KMS-11 (cell line): ENCODE data around the gene RNF166.

Experiments
- H2AFZ ChIP-seq: fragments of 200-600 bp; sonication (generic); 2 replicates; pipeline ENCODE4 v1.6.1; 2016; ENCODE audit warnings: antibody characterized with exemption, mixed run types, low read depth
- H3K27ac ChIP-seq: fragments of 200-600 bp; sonication (generic); 2 replicates; pipeline ENCODE4 v1.6.1; 2016; ENCODE audit warnings: mild to moderate bottlenecking, mixed run types
- H3K27me3 ChIP-seq: fragments of 200-600 bp; sonication (generic); 2 replicates; pipeline ENCODE4 v1.6.1; 2017; ENCODE audit warnings: mild to moderate bottlenecking, low read depth, mixed run types, moderate library complexity; ENCODE audit not compliant: insufficient read depth
- H3K36me3 ChIP-seq: fragments of 200-600 bp; sonication (generic); 2 replicates; pipeline ENCODE4 v1.6.1; 2017; ENCODE audit warnings: mild to moderate bottlenecking, mixed run types; ENCODE audit not compliant: insufficient read depth
- H3K4me1 ChIP-seq: fragments of 200-600 bp; sonication (generic); 2 replicates; pipeline ENCODE4 v1.6.1; 2016; ENCODE audit warnings: mild to moderate bottlenecking, low read depth, mixed run types; ENCODE audit not compliant: poor library complexity, severe bottlenecking
- H3K4me2 ChIP-seq: fragments of 200-600 bp; sonication (generic); 2 replicates; pipeline ENCODE4 v1.7.0; 2016; ENCODE audit warnings: mild to moderate bottlenecking, mixed run types
- H3K4me3 ChIP-seq: fragments of 200-600 bp; sonication (generic); IDR thresholded peaks from 2 replicates; pipeline ENCODE4 v1.6.1; 2017; ENCODE audit warnings: low read depth, low read length, mixed read lengths; ENCODE audit not compliant: insufficient read depth
- H3K79me2 ChIP-seq: fragments of 200-600 bp; sonication (generic); 2 replicates; pipeline ENCODE4 v1.6.1; 2016; ENCODE audit warnings: low read depth, mixed run types; ENCODE audit not compliant: insufficient read depth
- H3K9ac ChIP-seq: fragments of 200-600 bp; sonication (generic); 2 replicates; pipeline ENCODE4 v1.6.1; 2016; ENCODE audit warnings: mild to moderate bottlenecking, mixed run types
- H4K20me1 ChIP-seq: fragments of 200-600 bp; sonication (generic); 2 replicates; pipeline ENCODE4 v1.6.1; 2016; ENCODE audit warnings: mild to moderate bottlenecking, mixed run types; ENCODE audit not compliant: insufficient read depth
- TF ChIP-seq, protein P1 (sequence below): fragments of 200-600 bp; sonication (generic); conservative IDR thresholded peaks from 2 replicates; pipeline ENCODE4 v1.6.1; 2017; ENCODE audit warnings: low read depth, mild to moderate bottlenecking, antibody characterized with exemption, low read length, moderate library complexity, mixed read lengths

Gene RNF166

DNA sequence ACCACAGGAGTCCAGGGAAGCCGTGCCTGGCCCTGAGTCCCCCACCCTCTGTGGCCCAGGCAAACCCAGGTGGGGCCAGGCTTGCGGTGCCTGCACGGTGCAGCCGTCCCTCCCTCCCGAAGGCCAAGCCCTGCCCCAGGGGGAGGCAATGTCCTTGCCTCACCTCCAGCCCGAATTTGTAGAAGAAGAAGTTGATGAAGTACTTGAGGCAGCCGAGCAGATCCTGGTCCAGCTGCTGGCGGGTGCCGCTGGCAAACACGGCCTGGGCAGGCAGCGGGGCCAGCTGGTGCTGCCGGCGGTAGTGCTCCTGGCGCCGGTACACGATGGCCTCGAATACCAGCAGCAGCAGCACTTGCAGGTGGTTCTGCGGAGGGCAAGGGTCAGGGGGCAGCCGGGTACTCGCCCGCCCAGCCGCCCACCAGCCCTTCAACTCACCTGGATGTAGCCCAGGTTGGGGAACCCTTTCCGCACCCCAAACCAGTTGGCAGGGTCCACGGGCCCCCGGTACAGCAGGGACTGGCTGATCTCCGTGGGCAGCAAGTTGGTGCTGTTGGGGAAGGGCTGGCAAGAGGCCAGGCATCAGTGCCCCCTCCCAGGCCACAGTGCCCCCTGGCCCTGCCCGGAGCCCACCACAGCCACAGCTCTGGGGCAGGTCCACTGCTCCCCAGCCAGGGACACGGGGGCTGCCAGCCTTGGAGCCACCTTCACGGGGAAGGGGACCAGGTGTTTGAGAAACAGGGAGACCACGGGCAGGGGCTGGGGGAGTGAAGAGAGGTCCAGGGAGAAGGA is 26.2 kb upstream of the RNF166 start:
- Histone ChIP-seq H3K4me3 (no peak overlapping the region), H3K4me2 (no peak overlapping the region), H3K27ac (no peak overlapping the region), H3K4me1 (no peaks in the 10 kb centered on the region), H3K36me3 (no peaks in the 10 kb centered on the region; the same call in 1 of the 2 replicates), H2AFZ (no peak overlapping the region), H3K27me3 (no peaks in the 10 kb centered on the region), H3K9ac (no peak overlapping the region), H4K20me1 (no peaks in the 10 kb centered on the region), H3K79me2 (0 out of 2 replicates have a peak, but pooled peaks cover 4% of the 10 kb centered on the region)
- TF ChIP-seq, protein P1, sequence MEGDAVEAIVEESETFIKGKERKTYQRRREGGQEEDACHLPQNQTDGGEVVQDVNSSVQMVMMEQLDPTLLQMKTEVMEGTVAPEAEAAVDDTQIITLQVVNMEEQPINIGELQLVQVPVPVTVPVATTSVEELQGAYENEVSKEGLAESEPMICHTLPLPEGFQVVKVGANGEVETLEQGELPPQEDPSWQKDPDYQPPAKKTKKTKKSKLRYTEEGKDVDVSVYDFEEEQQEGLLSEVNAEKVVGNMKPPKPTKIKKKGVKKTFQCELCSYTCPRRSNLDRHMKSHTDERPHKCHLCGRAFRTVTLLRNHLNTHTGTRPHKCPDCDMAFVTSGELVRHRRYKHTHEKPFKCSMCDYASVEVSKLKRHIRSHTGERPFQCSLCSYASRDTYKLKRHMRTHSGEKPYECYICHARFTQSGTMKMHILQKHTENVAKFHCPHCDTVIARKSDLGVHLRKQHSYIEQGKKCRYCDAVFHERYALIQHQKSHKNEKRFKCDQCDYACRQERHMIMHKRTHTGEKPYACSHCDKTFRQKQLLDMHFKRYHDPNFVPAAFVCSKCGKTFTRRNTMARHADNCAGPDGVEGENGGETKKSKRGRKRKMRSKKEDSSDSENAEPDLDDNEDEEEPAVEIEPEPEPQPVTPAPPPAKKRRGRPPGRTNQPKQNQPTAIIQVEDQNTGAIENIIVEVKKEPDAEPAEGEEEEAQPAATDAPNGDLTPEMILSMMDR, result no peak

- no peak overlapping the region for H3K4me2 ChIP-seq
- no peak overlapping the region for H3K9ac ChIP-seq
- H3K4me1 ChIP-seq, result no peaks in the 10 kb centered on the region
- no peak overlapping the region for H3K27ac ChIP-seq
- TF ChIP-seq, protein P1, result no peak
- no peaks in the 10 kb centered on the region for H3K27me3 ChIP-seq
- H4K20me1 ChIP-seq, result no peaks in the 10 kb centered on the region
- 0 out of 2 replicates have a peak, but pooled peaks cover 4% of the 10 kb centered on the region for H3K79me2 ChIP-seq
- no peak overlapping the region for H2AFZ ChIP-seq
- no peak overlapping the region for H3K4me3 ChIP-seq
- no peaks in the 10 kb centered on the region; the same call in 1 of the 2 replicates for H3K36me3 ChIP-seq
Observed at GRCh38 chr16:88731699-88732098, 25.5 kb upstream of the RNF166 start.

GRCh38 chr16:88730632-88731607 is 24.7 kb upstream of the RNF166 start:
- H3K4me1 ChIP-seq, result no peaks in the 10 kb centered on the region
- no peaks in the 10 kb centered on the region for H3K27me3 ChIP-seq
- no peak overlapping the region for H2AFZ ChIP-seq
- no peak overlapping the region for H3K4me3 ChIP-seq
- TF ChIP-seq, protein P1, result no peak
- H3K9ac ChIP-seq, result no peak overlapping the region
- H3K4me2 ChIP-seq, result no peak overlapping the region
- H3K27ac ChIP-seq, result no peak overlapping the region
- no peaks in the 10 kb centered on the region for H4K20me1 ChIP-seq
- H3K79me2 ChIP-seq, result 0 out of 2 replicates have a peak, but pooled peaks cover 4% of the 10 kb centered on the region
- H3K36me3 ChIP-seq, result no peaks in the 10 kb centered on the region; the same call in 1 of the 2 replicates

GRCh38 chr16:88727871-88728270 is 21.7 kb upstream of the RNF166 start:
- no peaks in the 10 kb centered on the region for H3K4me1 ChIP-seq
- no peak overlapping the region for H3K4me3 ChIP-seq
- no peak overlapping the region for H3K9ac ChIP-seq
- H3K79me2 ChIP-seq, result 0 out of 2 replicates have a peak, but pooled peaks cover 4% of the 10 kb centered on the region
- H3K27me3 ChIP-seq, result no peaks in the 10 kb centered on the region
- TF ChIP-seq, protein P1, result no peak
- H4K20me1 ChIP-seq, result no peaks in the 10 kb centered on the region
- no peak overlapping the region for H3K27ac ChIP-seq
- H3K36me3 ChIP-seq, result no peaks in the 10 kb centered on the region; the same call in 1 of the 2 replicates
- H3K4me2 ChIP-seq, result no peak overlapping the region
- H2AFZ ChIP-seq, result no peak overlapping the region
